Measurements from ENCODE around the gene C1orf56.

C1orf56 gene, protein sequence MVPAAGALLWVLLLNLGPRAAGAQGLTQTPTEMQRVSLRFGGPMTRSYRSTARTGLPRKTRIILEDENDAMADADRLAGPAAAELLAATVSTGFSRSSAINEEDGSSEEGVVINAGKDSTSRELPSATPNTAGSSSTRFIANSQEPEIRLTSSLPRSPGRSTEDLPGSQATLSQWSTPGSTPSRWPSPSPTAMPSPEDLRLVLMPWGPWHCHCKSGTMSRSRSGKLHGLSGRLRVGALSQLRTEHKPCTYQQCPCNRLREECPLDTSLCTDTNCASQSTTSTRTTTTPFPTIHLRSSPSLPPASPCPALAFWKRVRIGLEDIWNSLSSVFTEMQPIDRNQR

DNA sequence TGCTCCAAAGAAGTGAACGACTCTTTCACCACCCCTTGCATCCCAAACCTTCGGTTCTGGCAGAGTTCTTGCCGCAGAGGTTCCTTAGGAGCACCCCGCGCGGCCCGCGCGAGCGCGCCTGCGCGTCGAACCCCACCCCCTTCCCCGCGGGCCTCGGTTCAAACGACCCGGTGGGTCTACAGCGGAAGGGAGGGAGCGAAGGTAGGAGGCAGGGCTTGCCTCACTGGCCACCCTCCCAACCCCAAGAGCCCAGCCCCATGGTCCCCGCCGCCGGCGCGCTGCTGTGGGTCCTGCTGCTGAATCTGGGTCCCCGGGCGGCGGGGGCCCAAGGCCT is at the start of gene C1orf56:
TSS of gene C1orf56 (plus strand) at position 161 of the 334 bp plus-strand sequence. CDS start at position 258, 97 bp downstream.
- DNase-seq: peak; percentile 55

DNA sequence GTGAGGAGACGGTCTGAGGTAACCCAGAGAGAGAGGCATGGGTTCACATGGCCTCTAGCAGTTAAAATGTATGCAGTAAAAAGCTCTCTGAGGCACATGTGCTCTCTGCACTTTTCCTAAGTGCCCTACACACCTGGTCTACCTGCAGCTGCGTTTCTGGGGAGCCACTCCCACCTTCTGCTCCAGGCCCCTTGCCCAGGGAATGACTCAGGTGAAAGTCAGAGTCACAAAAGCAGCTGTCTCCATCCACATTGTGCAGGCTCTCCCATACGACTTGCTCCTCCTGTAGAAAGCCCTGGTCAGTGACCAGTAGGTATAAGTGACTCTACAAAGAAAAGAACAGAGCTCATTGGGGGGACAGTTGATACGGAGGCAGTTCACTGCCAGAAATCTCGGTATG is 49.6 kb upstream of the C1orf56 start:
- no peak for DNase-seq

DNA sequence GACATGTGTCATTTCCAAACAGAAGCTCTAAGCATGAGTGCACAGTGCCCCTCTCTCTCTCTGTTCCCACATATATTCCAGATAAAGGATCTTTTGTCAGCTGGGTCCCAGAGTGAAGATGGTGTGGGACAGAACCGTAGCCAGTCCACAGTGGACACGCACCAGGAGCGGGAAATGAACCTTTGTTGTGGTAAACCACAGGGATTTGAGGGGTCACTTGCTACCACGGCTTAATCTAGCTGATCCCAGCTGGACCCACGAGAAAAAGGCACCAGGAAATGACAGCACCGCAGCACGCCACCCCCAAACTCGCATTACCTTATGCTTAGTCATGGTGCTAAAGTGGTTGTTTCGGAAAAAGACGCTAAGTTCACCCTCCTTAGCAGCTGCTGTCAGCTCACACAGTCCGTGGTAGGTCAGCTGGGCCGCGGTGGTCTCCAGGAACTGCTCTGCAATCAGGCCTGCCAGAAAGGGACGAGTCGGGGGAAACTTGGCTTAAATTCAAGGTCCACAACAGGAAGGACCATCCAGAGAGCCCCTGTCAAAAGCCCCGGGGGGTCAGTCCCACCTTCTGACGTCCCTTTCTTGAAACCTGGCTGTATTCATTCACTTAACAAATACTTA is 48.4 kb upstream of the C1orf56 start:
- no peak for DNase-seq

DNA sequence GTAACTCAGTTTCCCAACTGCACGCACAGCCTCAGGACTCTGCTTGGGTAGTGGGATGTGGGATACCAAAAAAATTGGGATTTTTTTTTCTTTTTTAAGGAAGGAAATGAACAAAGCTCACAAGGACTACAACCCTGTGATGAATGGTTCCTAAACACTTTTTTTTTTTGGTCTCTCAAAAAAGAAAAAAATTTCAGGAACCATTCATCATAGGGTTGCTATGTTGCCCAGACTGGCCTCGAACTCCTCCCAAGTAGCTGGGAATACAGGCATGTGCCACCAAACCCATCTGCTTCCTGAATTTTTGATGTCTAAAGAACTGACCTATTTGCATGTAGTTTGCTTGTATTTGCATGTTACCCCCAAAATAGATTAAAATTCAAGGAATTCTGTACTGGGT is 47.6 kb upstream of the C1orf56 start:
- no peak for DNase-seq

DNA sequence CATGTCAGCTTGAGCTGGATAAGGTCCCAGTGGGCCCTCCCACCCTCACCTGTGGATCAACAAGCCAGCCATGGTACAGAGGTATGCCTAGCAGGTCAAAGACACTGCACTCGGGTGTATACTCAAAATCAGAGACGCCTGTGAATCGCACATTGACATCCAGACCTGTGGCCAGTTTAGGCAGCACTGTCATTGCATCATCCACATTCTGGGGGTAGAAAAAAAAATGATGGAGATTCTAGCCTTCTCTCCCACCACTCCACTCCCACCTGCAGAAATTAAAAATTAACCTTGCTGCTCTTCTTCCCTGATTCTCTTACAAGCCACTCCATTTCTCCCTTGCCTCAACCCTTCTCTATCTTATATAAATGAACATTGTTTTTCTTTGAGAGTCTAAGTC is 47.1 kb upstream of the C1orf56 start:
- DNase-seq: no peak

DNA sequence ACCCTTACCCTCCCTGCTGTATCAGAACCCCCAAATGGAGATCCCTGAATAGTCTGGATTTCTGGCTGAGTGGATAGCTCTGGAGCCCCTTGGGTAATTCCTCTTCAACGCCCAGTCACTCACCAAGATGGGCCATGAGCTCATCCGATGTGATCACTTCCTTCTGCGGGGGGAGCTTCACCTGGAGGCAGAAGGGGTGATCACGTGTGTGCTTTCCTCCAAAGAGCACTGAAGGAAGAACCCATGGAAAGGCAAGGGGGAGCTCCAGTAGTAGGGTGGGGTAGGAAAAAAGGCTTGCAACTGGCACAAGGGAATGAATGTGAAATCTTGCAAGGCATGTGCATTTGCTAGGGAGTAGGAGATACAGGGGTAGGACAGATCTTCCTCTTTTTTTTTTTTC is 45.9 kb upstream of the C1orf56 start:
- no peak for DNase-seq

DNA sequence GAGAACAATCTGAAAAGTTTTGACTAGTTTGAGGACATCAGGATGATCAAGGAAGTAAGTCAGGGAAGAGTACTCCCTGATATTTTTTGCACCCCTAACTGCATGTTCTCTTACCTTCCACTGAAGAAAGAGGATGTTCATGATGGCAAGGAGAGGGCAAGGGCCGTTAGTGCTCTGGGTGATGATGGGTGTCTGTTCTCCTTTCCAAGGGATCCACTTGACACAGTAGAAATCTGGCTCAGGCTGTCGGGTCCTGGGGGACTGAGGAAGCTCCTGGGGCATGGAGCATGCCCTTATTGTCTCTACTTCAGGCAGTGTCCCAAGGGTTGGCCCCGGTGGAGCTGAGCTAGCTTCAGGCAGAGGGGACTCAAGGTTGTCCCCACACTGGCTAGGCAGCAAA is 45.5 kb upstream of the C1orf56 start:
- DNase-seq: no peak

DNA sequence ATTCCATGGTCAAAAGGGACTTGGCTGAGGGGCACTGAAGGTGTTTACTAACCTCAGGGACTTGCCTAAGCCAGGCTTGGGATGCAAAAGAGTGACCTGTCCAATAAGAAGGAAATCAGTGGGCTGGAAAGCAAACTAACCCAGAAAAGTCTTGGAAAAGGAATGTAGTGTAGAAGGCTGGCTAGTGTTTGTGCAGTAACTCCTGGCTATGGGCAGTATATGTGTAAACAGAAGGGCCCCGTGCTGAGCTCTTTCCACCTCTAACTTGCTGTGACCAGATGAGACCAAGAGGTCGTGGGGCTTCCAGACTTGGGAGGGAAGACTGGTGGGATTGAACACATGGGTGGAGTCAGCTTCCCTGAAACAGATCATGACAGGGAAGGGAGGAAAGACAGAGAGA is 44.9 kb upstream of the C1orf56 start:
- DNase-seq: no peak

DNA sequence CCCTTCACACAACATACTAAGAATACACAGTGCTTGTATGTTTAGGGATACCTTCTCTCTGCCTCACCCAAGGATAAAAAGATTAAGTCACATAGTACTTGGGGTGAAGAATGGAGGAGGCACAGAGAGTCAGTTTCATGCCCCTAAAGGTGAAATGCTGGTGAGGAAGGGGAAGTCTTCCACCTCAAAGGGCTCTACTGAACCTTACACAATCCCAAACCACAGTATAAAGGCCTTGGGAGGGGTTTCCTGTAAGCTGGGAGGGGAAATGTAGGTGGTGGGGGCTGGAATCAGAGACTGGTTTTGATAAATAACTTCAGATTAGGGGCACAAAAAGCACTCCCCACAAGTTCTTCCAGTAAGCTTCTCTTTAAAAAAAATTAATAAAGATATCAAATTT is 44.4 kb upstream of the C1orf56 start:
- DNase-seq: no peak

DNA sequence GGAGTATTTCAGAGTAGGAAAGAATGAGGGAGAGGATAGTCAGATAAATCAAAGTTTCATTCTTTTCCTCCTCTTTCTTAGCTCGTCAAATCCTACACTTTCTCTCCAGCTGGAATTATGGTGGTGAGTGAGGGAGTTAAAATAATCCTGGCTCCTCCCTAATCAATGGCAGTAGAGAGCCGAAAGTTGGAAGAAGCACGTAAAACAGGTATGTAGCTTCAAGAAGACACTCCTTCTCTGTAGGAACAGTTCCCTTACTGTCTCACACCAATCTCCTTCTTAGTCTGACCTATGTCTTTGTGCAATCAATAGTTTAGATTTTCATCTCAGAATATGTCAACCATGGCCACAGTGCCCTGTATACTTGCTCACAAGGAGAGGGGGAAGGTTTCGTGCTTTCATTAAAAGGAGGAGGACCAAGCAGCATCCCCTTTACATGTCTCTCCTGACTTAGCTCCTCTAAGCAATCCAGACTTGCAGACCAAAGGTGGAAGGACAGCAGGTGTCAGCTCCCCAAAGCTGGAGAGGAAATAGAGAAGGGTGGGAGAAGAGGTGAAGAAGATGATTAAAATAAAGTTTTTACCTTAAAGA is 41.7 kb upstream of the C1orf56 start:
- DNase-seq: no peak

DNA sequence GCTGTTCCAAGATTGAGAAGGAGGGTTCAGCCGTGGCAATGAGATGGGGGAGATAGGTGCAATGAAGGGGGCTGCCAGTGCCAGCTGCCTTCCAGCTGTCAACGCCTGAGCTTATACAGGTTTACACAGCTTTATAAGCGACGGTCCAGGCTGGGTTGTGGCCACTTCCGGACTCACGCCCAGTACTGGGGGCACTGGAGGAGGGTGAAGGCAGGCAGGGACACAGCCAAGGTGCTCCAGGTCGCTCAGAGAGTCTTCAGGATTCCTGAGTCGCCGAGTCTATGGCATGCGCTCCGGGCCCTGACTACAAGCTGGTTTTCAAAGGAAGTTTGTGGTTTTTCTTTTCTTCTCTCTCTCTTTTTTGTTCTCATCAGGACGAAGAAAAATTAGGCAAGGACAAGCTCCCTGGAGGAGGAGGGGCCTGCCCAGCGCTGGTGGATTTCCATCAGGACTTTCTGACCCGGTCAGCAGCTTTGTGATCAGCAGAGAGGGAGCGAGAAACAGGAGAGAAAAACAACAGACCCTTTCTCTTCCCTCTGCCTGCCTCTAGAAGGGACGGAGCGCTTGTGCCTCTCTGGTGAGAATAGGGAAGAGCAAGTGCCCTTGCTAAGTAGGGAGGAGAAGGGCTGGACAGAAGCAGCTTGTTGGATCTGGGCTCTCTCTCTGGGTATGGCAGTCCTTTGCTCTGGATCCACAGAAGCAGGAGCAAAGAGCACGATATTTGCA is 41.1 kb upstream of the C1orf56 start, which contains the start of gene MINDY1:
TSS of gene MINDY1 (minus strand) at position 576 of the 726 bp plus-strand sequence. CDS start 4,285 bp downstream, outside the sequence.
- peak; percentile 51 for DNase-seq

DNA sequence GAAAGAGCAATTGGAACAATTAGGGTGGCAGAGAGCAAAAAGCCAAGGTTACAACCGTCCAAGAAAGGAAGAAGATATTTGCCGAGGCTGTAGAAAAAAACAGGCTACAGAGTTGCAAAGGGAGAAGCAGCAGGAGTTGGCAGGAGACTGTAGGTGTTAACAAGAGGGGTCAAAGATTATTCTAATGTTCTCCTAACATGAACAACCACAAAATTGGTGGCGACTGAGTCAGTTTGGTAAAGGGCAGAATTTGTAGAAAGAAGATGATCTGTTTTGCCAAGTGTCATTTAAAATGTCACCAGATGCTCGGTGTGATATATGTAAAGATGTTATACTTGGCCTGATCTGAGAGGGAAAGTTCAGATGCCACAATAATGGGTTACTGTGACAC is 39.7 kb upstream of the C1orf56 start:
- DNase-seq: no peak

DNA sequence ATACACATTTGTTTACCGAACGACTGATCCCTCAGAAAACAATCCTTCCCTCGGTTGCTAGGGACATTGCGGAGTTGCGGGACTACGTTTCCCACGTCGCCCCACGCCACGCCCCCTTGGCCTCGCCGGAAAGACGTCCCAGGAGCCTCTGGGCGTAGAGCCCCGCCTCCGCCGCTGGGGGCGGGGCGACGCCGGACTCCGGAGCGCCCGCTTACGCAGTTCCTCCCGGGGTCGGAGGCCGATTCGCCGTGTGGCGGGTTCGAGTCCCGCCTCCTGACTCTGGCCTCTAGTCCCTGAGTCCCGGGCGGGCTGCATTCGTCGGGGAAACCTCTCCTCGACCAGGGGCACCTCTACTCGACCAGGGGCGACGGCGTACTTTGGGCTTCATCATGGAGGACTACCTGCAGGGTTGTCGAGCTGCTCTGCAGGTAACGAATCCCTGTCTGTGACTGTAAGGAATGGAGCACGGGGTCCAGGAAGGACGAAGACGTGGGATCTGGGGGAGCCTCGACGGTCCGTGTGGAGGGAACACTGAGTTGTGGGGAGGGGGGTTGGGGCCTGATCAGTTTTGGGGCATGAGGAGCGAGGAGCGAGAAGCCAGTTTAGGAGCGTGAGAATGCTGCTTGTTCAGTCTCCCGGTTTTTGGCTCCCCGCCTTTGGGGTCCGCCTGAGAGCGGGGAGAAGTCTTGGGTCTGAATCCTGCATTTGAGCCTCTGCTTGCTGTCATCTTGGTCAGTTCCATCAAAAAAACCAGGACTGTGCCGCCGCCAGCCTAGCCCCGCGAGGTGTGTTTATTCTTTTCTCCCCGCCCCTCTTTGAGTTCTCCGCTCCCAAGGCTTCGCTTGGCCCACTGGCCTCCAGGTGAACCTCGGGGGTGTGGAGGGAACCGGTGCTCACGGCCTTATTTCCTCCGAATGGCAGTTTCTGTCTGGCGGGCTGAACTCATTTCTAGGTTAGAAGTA is 39.0 kb upstream of the C1orf56 start, which contains the start of gene PRUNE1:
TSS of gene PRUNE1 (plus strand) at position 206 of the 962 bp plus-strand sequence. CDS start at position 390, 184 bp downstream.
- peak; percentile 98 for DNase-seq

DNA sequence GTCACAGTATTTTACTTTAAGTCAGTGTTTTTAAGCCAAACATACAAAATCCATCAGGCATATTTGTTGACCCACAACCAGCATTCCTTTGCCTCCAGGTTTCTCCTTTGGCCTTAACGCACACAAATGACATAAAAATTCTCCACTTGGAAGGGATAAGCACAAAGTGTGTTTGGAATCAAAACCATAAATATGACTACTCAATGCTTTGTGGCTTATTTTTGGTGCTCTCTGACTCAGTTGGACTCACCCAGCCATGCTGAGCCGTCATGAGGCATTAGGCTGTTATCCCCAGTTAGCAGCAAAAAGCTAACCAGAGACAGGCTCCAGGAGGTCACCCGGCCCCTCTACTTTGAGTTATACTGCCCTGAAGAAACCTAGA is 38.4 kb upstream of the C1orf56 start:
- DNase-seq: no peak

DNA sequence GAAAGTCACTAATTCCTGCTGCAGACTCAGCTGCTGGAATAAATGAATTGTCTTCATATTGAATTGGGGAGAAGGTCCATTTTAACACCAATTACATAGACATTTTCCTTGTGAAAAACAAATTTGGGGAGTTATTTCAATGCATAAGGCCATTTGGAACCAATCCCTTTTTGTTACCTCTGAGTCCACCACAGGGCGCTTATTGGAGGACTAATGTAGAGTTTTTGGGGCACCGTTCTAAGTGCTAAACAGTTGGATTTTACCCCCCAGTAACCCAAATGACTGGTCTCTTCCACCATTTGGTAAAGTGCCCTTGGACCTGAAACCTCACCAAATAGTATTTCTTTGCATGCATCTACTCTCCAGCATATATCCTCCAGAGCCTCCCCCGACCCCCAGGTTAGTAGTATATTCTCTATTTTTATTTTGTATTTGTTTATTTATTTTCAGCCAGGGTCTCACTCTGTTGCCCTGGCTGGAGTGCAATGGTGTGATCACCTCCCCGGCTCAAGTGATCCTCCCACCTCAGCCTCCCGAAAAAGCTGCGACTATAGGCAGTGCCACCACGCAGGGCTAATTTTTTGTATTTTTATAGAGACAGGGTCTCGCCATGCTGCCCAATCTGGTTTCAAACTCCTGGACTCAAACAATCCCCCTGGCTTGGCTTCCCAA is 37.7 kb upstream of the C1orf56 start:
- DNase-seq: no peak

DNA sequence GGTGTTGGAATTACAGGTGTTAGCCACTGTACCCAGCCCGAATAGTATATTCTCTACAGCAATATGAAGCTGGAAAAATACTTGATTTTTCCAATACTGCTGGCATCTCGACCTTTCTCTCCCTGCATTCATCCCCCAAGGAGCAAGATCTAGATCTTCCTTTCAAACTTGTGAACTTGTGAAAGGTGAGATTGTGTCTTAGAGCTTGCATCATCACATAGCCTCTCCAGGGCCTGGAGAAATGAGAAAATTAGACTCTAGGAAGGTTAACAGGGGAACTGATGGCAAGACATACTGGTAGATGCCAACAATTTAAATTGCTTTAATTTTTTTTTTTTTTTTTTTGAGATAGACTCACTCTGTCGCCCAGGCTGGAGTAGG is 37.2 kb upstream of the C1orf56 start:
- DNase-seq: no peak

DNA sequence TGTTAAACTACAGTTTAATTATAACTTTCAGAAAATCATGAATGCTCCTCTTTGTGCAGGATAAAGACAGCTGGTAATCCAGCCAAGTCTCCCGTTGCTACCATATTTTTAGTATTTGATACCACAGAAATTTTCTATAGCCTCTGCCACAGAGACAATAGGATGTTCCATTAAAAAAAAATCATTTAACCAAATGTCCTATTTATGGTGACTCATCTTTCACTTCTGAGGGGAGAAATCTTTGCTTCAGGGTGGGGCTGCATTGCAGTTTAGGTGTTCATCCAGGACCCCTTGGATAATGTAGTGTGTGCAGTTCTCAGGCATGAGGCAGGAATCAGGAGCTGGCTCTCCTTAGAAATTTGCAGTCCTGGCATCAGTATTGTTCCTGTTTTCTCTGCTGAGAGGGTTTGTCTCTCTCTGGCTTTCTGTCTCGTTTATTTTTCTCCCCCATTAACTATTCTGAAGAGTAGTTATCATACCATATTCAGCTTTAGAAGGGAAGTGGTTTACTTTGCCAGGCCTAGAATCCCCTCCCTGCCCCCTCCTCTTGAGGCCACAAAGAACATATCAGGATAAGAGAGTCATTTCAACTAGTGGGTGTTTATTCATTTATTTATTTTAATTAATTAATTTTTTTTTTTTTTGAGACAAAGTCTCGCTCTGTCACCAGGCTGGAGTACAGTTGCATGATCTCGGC is 36.2 kb upstream of the C1orf56 start:
- no peak for DNase-seq

DNA sequence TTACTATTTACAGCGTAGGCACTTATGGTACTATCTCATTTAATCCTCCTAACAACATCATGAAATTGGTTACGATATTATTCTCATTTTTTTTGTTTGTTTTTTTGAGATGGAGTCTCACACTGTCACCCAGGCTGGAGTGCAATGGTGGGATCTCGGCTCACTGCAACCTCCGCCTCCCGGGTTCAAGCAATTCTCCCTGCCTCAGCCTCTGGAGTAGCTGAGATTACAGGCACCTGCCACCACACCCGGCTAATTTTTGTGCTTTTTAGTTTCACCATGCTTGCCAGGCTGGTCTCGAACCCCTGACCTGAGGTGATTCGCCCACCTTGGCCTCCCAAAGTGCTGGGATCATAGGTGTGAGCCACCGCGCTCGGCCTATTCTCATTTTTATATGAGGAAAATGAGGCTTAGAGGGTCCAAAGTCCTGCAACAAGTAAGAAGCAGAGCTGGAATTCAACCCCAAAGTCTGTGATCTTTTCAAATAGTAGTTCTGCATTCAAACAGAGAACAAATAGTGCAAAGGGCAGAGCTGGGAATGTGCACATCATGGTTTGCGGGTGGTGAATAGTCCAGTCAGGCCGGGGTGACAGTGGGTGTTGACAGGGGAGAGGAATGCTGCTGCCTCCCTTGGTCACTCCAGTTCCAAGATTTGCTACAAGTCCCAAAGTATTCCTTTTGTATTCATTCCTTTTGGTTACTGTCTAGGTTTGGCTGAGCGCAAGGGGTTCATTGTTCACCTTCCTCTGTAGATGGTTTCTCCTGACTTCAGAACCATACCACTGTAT is 34.7 kb upstream of the C1orf56 start:
- no peak for DNase-seq

DNA sequence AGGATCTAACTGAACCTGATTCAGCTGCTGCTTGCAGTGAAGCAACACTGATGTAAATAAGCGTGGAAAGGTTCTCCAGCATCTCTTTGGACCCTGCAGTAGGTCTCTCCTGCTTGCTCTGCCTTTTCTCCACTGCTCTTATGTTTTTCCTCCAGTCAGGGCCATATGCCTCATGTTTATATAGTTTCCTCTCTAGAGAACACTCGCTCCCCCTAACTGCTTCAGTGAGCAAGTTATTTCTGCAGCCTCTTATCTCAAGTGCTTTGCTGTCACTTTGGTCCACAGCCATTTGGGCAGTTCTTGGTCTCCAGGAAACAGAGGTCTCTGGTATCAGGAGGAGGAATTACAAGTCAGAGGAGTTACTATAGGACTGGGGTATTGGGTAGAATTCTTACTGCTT is 34.0 kb upstream of the C1orf56 start:
- no peak for DNase-seq

DNA sequence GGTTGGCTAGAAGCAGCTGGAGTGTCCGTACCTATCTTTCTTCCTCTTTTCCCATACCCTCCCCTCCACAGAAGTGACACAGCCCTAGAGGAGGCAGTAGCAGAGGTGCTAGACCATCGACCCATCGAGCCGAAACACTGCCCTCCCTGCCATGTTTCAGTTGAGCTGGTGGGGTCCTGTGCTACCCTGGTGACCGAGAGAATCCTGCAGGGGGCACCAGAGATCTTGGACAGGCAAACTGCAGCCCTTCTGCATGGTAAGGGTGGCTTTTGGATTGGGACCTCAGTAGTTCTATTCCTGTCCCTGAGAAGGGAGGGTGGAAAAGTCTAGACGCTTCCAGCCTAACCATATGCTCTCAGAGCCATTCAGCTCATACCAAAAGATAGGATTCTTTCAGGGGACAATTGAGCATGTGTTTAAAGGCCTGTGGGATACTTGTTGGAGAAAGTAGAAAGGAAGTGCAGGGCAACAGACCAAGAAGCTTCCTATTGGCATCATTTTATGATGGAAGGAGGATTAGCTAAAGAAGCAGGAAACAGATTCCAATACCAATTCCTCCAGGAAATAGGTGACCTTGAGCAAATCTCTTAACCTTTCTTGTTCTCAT is 22.9 kb upstream of the C1orf56 start:
- peak; percentile 27 for DNase-seq
